Measurements from ENCODE around the gene TBCD.

DNA sequence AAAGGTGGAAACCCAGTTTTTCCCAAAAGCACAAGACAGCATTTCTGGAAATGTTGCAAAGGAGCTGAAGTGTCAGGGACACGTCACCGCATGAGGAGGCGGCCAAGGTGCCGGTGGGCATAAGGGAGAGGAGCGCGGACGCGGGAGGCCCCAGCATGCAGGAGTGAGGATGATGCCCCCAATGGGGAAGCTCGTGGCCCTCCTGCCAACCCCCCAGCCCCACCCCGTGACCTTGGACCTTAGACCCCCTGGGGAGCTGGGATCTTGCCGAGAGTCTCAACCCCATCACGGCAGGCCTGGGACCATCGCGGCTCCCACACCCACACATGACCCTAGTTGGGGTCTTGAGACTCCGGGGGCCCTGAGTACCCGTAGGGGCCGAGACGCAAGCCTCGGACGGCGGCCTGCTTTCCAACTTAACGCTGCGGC is 208.1 kb downstream of the TBCD start:
- no peak for TF ChIP-seq EZH2 (IDR thresholded peaks at IDR 0.05; ENCODE audit: insufficient read depth, low read length)
- no peak for TF ChIP-seq CTCF (IDR thresholded peaks at IDR 0.05; ENCODE audit: insufficient read depth, low read depth, low read length)
